Measurements from ENCODE around the gene PRDM16.

The PRDM16 gene

GRCh38 chr1:3380469-3380868 lies 311.5 kb downstream of the PRDM16 start:
- no peaks in the 10 kb centered on the region for H3F3A ChIP-seq (ENCODE audit: insufficient read depth, low read length)
- no peak overlapping the region for H2AFZ ChIP-seq (ENCODE audit: low read length)
- H3K36me3 ChIP-seq (ENCODE audit: insufficient read depth, low read length), result no peaks in the 10 kb centered on the region
- no peaks in the 10 kb centered on the region for H3K9me2 ChIP-seq (ENCODE audit: low read depth, low read length)
- no peak overlapping the region for H3K27ac ChIP-seq (ENCODE audit: low read depth, low read length, poor library complexity, severe bottlenecking)
- H3K9me3 ChIP-seq (ENCODE audit: low read length), result no peaks in the 10 kb centered on the region
- no peaks in the 10 kb centered on the region for H3K27me3 ChIP-seq (ENCODE audit: insufficient read depth, low read length)
- H3K79me2 ChIP-seq (ENCODE audit: insufficient read depth, low read length), result no peaks in the 10 kb centered on the region
- H3K4me1 ChIP-seq (ENCODE audit: insufficient read depth, low read length, severe bottlenecking), result no peaks in the 10 kb centered on the region
- H4K20me1 ChIP-seq (ENCODE audit: insufficient read depth, low read length), result no peaks in the 10 kb centered on the region
- H3K9ac ChIP-seq (ENCODE audit: low read length), result no peak overlapping the region
- no peak overlapping the region for H3K4me2 ChIP-seq (ENCODE audit: low read length)
- TF ChIP-seq EZH2 (IDR thresholded peaks at IDR 0.05; ENCODE audit: borderline replicate concordance, low read length) (no peak), CTCF (IDR thresholded peaks at IDR 0.05; ENCODE audit: low read length) (no peak)
- H3K4me3 ChIP-seq (ENCODE audit: low read depth, low read length, poor library complexity, severe bottlenecking), result no peak overlapping the region

GRCh38 chr1:3381901-3382300 lies 312.9 kb downstream of the PRDM16 start:
- TF ChIP-seq CTCF (IDR thresholded peaks at IDR 0.05; ENCODE audit: low read length) (no peak), EZH2 (IDR thresholded peaks at IDR 0.05; ENCODE audit: borderline replicate concordance, low read length) (no peak)
- no peaks in the 10 kb centered on the region for H3K9me3 ChIP-seq (ENCODE audit: low read length)
- no peaks in the 10 kb centered on the region for H3K9me2 ChIP-seq (ENCODE audit: low read depth, low read length)
- H3K79me2 ChIP-seq (ENCODE audit: insufficient read depth, low read length), result no peaks in the 10 kb centered on the region
- H3K4me3 ChIP-seq (ENCODE audit: low read depth, low read length, poor library complexity, severe bottlenecking), result no peak overlapping the region
- H4K20me1 ChIP-seq (ENCODE audit: insufficient read depth, low read length), result no peaks in the 10 kb centered on the region
- no peak overlapping the region for H3K9ac ChIP-seq (ENCODE audit: low read length)
- H3K36me3 ChIP-seq (ENCODE audit: insufficient read depth, low read length), result no peaks in the 10 kb centered on the region
- H3K27me3 ChIP-seq (ENCODE audit: insufficient read depth, low read length), result no peaks in the 10 kb centered on the region
- no peak overlapping the region for H3K27ac ChIP-seq (ENCODE audit: low read depth, low read length, poor library complexity, severe bottlenecking)
- no peak overlapping the region for H2AFZ ChIP-seq (ENCODE audit: low read length)
- no peak overlapping the region for H3K4me2 ChIP-seq (ENCODE audit: low read length)
- H3F3A ChIP-seq (ENCODE audit: insufficient read depth, low read length), result no peaks in the 10 kb centered on the region
- H3K4me1 ChIP-seq (ENCODE audit: insufficient read depth, low read length, severe bottlenecking), result no peaks in the 10 kb centered on the region

- Histone ChIP-seq H3K79me2 (ENCODE audit: insufficient read depth, low read length) (no peaks in the 10 kb centered on the region), H3K4me1 (ENCODE audit: insufficient read depth, low read length, severe bottlenecking) (no peaks in the 10 kb centered on the region), H3K27me3 (ENCODE audit: insufficient read depth, low read length) (0 out of 2 replicates have a peak, but pooled peaks cover 4% of the 10 kb centered on the region), H3K9ac (ENCODE audit: low read length) (no peak overlapping the region), H4K20me1 (ENCODE audit: insufficient read depth, low read length) (no peaks in the 10 kb centered on the region), H3F3A (ENCODE audit: insufficient read depth, low read length) (no peaks in the 10 kb centered on the region), H3K4me3 (ENCODE audit: low read depth, low read length, poor library complexity, severe bottlenecking) (no peak overlapping the region), H3K4me2 (ENCODE audit: low read length) (no peak overlapping the region), H3K9me2 (ENCODE audit: low read depth, low read length) (no peaks in the 10 kb centered on the region), H2AFZ (ENCODE audit: low read length) (no peak overlapping the region), H3K27ac (ENCODE audit: low read depth, low read length, poor library complexity, severe bottlenecking) (no peak overlapping the region), H3K9me3 (ENCODE audit: low read length) (no peaks in the 10 kb centered on the region), H3K36me3 (ENCODE audit: insufficient read depth, low read length) (no peaks in the 10 kb centered on the region)
- no peak for TF ChIP-seq EZH2 (IDR thresholded peaks at IDR 0.05; ENCODE audit: borderline replicate concordance, low read length)
- TF ChIP-seq CTCF (IDR thresholded peaks at IDR 0.05; ENCODE audit: low read length), result no peak
Measured at GRCh38 chr1:3382326-3383057, 313.5 kb downstream of the PRDM16 start.

All from OCI-LY1 (cell line).